Thoracic aorta (tissue), 2 donors: ENCODE results near the gene PITPNB. TPM values are rescaled to one million over a fixed set of nuclear protein-coding genes. Genes with fewer than 3 reads are reported as not detected.

Source experiments
- ATAC-seq: fragments of 150-250 bp; one replicate; pipeline ENCODE4 v1.8.0; 2017; ENCODE audit warnings: low read depth; ENCODE audit not compliant: insufficient number of reproducible peaks, low FRiP score
- DNase-seq: peaks from one replicate; pipeline ENCODE4 v3.0.0-alpha.2; 2020; ENCODE audit warnings: low spot score
- H3K27ac ChIP-seq, 2 donors: fragments of 200-600 bp; sonication (generic); 1 replicate in 1 of 2; 2 replicates in 1 of 2; pipeline ENCODE4 v1.5.1; 2016; ENCODE audit warnings: mild to moderate bottlenecking in 2 of 2, moderate library complexity in 2 of 2
- H3K27me3 ChIP-seq: fragments of 200-600 bp; sonication (generic); replicated peaks from 2 replicates; pipeline ENCODE4 v1.6.0; 2016; ENCODE audit warnings: mild to moderate bottlenecking; ENCODE audit not compliant: insufficient read depth
- H3K36me3 ChIP-seq: fragments of 200-600 bp; sonication (generic); one replicate; pipeline ENCODE4 v1.5.1; 2016
- H3K4me1 ChIP-seq, 2 donors: fragments of 200-600 bp; sonication (generic); 1 replicate in 1 of 2; 2 replicates in 1 of 2; pipeline versions ENCODE4 v1.5.1 to v1.6.0; 2016; ENCODE audit warnings: low read depth in 2 of 2, mild to moderate bottlenecking in 1 of 2; ENCODE audit not compliant: control insufficient read depth in 1 of 2
- H3K4me3 ChIP-seq: fragments of 200-600 bp; sonication (generic); 2 replicates; pipeline ENCODE4 v1.5.1; 2016; ENCODE audit warnings: mild to moderate bottlenecking
- H3K9me3 ChIP-seq: fragments of 200-600 bp; sonication (generic); 2 replicates; pipeline ENCODE4 v1.5.1; 2016
- CTCF ChIP-seq: fragments of 200-600 bp; sonication (generic); IDR thresholded peaks from one replicate; pipeline ENCODE4 v1.5.1; 2019; ENCODE audit warnings: antibody characterized with exemption
- total RNA-seq, 2 donors: library from RNA; depleted of rRNA; stranded (reverse); fragments of >200 nt; gene quantifications; one replicate each; pipeline versions ENCODE4 v1.1.0 to v1.2.3, GENCODE V29; 2016

Gene PITPNB
- total RNA-seq, 2 donors from 2014 or later = 42.2 to 111 TPM

- no peak for TF ChIP-seq CTCF
- no peak overlapping the region for H3K27ac ChIP-seq
- no peaks in the 10 kb centered on the region for H3K27me3 ChIP-seq
- peaks cover 12 to 29% of the 10 kb centered on the region in 2 donors for H3K4me1 ChIP-seq
- ATAC-seq = no peak
- no peak overlapping the region for H3K4me3 ChIP-seq
- no peak for DNase-seq
- H3K36me3 ChIP-seq = peaks cover 7% of the 10 kb centered on the region
- H3K9me3 ChIP-seq = no peaks in the 10 kb centered on the region
Measured at GRCh38 chr22:27845644-27846043, 73.4 kb downstream of the PITPNB start.

- Histone ChIP-seq H3K4me3 (no peak overlapping the region), H3K27ac (no peak overlapping the region), H3K4me1 (peaks cover 12 to 22% of the 10 kb centered on the region in 2 donors), H3K27me3 (no peaks in the 10 kb centered on the region), H3K9me3 (no peaks in the 10 kb centered on the region), H3K36me3 (peaks cover 7% of the 10 kb centered on the region)
- TF ChIP-seq CTCF = no peak
- ATAC-seq = no peak
- DNase-seq = no peak
Measured at GRCh38 chr22:27844656-27845591, 74.1 kb downstream of the PITPNB start.

- Histone ChIP-seq H3K27me3 (no peaks in the 10 kb centered on the region), H3K27ac (no peak overlapping the region), H3K4me3 (no peak overlapping the region), H3K9me3 (no peaks in the 10 kb centered on the region), H3K4me1 (peaks cover 6 to 16% of the 10 kb centered on the region in 2 donors), H3K36me3 (peaks cover 7% of the 10 kb centered on the region)
- no peak for ATAC-seq
- no peak for TF ChIP-seq CTCF
- DNase-seq = no peak
Measured at GRCh38 chr22:27844256-27844655, 74.8 kb downstream of the PITPNB start.

- DNase-seq (no peak), ATAC-seq (no peak)
- Histone ChIP-seq H3K4me1 (peaks cover 6 to 14% of the 10 kb centered on the region in 2 donors), H3K27ac (no peak overlapping the region), H3K36me3 (peaks cover 7% of the 10 kb centered on the region), H3K4me3 (no peak overlapping the region), H3K27me3 (no peaks in the 10 kb centered on the region), H3K9me3 (no peaks in the 10 kb centered on the region)
- no peak for TF ChIP-seq CTCF
Measured at GRCh38 chr22:27843441-27843840, 75.6 kb downstream of the PITPNB start.

- no peak for DNase-seq
Measured at GRCh38 chr22:27842669-27843431, 76.2 kb downstream of the PITPNB start.

More at GRCh38 chr22:27842669-27843431, 76.2 kb downstream of the PITPNB start:
- no peaks in the 10 kb centered on the region for H3K9me3 ChIP-seq
- ATAC-seq = no peak
- no peaks in the 10 kb centered on the region for H3K27me3 ChIP-seq
- H3K4me1 ChIP-seq = peaks cover 6 to 14% of the 10 kb centered on the region in 2 donors
- H3K27ac ChIP-seq = no peak overlapping the region
- no peak overlapping the region for H3K4me3 ChIP-seq
- H3K36me3 ChIP-seq = peaks cover 7% of the 10 kb centered on the region
- no peak for TF ChIP-seq CTCF
